ENCODE measurements around the gene L3MBTL1.

L3MBTL1 gene

GRCh38 chr20:43535370-43536004 lies 28.0 kb downstream of the L3MBTL1 start:
- no peak for DNase-seq (ENCODE audit: low read depth)

GRCh38 chr20:43536041-43536816 lies 28.7 kb downstream of the L3MBTL1 start:
- no peak for DNase-seq (ENCODE audit: low read depth)

DNA sequence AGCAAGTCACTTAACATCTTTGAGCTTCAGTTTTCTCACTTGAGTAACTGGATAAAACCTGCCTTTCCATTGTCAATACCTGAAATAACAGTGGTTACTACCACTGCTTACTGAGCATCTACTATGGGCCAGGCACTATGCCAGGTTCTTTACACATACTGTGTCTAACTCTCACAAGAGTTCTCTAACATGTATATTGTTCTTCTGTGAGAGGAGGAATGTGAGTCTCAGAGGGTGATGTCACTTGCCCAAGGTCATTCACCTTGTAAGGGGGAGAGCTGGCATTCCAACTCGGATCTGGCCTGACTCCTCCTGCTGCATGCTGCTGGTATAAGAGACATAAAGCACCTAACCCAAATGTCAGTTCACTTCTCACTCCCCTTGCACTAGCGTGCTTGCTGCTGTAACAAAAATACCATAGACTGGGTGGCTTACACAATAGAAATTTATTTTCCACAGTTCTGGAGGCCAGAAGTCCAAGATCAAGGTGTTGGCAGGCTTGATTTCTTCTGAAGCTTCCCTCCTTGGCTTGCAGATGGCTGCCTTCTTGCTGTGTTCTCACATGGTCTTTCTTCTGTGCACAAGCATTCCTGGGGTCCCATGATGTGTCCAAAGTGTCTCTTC lies 29.4 kb downstream of the L3MBTL1 start:
- DNase-seq (ENCODE audit: low read depth), result no peak

DNA sequence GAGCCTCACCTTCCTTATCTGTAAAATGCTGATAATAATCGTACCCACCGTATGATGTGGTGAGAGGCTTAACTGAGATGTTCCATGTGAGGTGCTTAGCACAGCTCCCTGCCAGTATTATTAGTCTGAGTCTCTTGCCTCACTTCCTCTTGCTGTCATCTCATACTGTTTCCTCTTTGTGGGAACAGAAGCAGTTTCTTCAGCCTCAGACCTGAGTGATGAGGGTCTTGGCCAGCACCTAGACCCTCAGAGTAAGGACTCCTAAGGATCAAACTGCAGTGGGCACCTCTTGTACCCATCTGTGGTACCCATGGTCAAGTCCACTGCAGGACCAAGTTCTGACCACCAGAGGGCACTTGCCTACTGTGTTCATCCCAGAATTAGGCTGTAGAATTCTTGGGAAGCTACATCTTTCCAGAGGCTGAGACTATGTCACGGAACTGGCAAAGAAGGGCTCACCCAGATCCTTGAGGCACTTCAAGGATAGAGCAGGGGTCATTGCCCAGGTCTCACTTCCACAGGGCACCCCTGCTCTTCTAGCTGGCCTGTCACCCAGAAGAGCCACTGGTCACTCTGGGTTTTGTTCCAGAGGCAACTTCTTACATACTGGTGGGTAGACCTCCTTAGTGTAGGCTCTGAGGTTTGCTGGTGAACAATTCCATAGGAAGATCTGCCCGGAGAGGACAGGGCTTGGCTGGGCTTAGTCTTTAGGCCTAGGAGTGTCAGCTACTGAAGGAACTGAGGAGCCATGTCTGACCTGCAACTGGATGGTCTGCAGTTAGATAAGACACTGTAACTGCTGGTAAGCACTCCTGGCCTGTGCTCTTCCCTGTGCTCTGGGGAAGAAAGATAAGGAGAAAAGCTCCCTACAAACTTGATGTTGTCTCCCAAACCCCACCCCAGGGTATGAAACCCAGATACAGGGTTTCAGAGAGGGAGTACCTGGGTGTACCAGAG lies 30.7 kb downstream of the L3MBTL1 start:
- DNase-seq (ENCODE audit: low read depth), result peak; percentile 29

DNA sequence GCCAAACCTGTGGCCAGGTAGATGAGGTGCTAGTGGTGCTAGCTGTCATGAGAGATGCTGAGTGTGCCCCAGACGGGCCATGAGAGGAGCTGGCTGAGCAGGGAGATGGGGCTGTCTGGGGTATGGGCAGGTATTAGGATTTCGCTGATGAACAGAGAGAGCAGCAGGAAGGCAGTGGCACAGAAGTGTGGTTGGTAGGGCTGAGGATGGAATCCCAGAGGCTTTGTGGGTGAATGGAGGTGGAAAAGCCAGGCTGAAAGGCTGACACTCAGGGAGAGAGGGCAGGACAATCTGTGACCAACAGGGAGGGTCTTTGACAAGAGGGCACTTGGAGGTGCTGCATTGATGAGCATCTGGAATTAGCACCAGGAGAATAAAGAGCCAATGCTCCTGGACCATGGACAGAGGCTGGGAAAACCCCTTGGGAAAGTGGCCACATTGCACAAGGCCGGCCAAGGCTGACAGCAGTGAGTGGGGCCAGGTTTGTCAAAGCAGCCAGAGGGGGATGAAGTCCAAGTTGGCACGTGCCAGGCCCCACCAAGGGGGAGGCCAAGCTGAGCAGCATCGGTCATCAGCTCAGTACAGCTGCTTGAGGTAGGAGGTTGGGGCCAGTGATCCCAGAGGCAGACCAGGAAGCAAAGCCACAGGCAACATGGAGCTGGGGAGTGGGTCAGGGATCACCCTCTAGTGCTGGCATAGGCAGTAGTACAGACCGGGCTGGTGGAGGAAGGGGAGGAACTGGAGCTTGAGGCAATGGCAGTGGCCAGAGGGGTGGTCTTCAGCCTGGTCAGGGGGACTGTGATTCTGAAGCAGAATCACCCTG lies 31.6 kb downstream of the L3MBTL1 start:
- no peak for DNase-seq (ENCODE audit: low read depth)

DNA sequence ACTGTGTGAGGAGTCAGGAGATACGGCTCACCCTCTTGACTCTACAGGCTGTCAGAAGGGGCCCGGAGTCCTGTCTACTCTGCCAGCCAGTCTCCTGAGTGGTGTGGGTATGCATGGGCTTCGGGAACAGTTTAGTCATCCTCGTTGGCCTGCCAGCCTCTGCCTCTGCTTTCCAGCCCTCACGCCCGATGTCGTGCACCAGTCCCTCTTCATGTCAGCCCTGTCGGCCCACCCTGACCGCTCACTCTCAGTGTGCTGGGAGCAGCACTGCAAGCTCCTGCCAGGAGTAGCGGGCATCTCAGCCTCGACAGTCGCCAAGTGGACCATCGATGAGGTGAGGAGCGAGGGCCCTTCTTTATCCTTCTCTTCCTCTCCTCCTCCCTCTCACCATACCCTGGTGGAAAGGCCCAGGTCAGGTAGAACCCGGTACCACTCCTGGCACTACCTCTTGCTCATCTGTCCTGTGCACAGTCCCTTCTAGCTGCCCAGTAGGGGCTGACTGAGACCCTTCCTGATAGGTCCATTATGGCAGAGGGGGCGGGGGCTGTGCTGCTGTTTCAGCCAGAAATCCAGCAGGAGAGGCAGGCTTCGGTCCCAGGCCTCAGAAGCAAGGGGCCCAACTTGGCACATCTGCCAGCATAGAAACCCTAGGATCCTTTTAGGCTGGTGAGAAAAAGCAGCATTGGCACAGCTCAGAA lies 32.6 kb downstream of the L3MBTL1 start:
- DNase-seq (ENCODE audit: low read depth), result no peak

- DNase-seq (ENCODE audit: low read depth), result no peak
Observed at GRCh38 chr20:43540673-43541060, 33.2 kb downstream of the L3MBTL1 start.

DNA sequence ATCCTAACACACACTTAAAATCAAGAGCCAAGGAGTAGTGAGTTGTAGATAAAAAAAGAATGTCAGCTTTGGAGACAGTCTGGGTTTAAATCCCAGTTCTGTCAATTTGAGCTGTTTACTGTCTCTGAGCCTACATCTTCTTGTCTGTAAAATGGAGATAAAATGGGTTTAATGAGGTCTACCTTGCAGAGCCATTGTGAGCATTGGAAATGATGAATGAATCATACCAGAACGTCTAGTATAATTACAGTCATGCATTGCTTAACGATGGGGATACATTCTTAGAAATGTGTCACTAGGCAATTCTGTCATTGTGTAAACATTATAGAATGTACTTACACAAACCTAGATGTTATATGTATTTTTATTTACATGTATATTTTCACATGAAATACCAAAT lies 33.7 kb downstream of the L3MBTL1 start:
- DNase-seq (ENCODE audit: low read depth), result no peak

- DNase-seq (ENCODE audit: low read depth), result no peak
Observed at GRCh38 chr20:43542161-43542560, 34.7 kb downstream of the L3MBTL1 start.

GRCh38 chr20:43542674-43543073 lies 35.2 kb downstream of the L3MBTL1 start:
- no peak for DNase-seq (ENCODE audit: low read depth)

- DNase-seq (ENCODE audit: low read depth), result no peak
Observed at GRCh38 chr20:43543138-43543537, 35.6 kb downstream of the L3MBTL1 start.

- no peak for DNase-seq (ENCODE audit: low read depth)
Observed at GRCh38 chr20:43544501-43544900, 37.0 kb downstream of the L3MBTL1 start.

GRCh38 chr20:43545837-43546578 lies 38.5 kb downstream of the L3MBTL1 start:
- DNase-seq (ENCODE audit: low read depth), result no peak

DNA sequence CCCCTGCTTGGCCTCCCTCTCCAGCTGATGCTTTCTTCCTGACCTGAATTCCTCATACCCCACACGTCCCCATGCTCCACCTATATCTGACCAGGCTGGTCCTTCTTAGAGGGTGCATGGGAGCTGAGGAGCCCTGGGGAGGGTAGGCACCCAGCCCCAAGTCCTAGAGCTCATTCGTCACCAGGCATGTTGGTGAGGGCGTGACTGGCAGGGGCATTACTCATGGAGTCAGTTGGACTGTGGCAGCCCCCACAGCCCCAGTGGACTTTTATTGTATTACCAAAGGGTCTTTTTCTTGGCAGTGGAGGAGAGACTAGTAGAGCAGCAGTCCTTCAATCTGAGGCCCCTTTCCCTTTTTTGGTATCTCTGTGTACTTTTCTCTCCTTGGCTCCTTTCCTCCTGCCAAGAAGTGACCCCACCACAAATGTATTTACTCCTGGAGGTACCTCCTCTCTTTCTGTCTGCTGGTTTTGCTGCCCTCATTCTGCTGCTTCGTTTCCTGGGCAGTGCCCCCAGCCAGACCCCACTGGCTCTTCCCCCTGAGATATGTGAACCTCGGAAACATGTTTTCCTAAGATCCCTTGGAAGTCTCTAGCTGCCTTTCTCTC lies 40.9 kb downstream of the L3MBTL1 start:
- no peak for DNase-seq (ENCODE audit: low read depth)

- DNase-seq (ENCODE audit: low read depth), result no peak
Observed at GRCh38 chr20:43549416-43550065, 42.0 kb downstream of the L3MBTL1 start.

DNA sequence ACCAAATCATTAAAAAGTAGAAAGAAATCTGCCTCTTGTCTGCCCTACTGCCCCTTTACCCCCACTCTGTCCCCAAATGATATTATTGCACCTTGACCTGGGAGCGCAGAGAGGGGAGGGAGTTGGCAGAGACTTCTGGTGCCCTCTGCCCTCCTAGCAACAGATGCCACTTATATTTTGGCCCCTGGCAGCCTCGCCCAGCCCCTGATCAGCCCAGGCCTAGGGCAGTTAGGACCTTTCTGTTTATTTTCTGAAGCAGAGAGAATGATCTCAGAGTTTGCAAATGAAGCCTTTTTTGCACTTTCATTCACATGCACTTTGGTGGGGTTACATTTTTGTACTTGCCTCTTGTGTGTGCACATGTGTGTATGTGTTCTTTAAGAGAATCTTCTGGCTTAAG lies 43.0 kb downstream of the L3MBTL1 start:
- DNase-seq (ENCODE audit: low read depth), result no peak

DNA sequence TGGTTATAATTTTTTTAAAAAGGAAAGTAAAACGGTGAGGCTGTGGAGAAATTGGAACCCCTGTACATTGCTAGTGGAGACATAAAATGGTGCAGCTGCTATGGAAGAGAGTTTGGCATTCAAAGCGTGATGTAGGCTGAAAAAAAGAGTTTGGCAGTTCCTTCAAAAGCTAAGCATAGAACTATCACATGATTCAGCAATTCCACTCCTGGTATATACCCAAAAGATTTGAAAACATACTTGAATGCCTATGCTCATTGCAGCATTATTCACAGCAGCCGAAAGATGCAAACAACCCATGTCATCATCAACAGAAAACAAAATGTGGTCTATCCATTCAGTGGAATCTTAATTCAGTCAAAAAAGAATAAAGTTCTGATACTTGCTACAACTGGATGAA lies 46.9 kb downstream of the L3MBTL1 start:
- no peak for DNase-seq (ENCODE audit: low read depth)

DNA sequence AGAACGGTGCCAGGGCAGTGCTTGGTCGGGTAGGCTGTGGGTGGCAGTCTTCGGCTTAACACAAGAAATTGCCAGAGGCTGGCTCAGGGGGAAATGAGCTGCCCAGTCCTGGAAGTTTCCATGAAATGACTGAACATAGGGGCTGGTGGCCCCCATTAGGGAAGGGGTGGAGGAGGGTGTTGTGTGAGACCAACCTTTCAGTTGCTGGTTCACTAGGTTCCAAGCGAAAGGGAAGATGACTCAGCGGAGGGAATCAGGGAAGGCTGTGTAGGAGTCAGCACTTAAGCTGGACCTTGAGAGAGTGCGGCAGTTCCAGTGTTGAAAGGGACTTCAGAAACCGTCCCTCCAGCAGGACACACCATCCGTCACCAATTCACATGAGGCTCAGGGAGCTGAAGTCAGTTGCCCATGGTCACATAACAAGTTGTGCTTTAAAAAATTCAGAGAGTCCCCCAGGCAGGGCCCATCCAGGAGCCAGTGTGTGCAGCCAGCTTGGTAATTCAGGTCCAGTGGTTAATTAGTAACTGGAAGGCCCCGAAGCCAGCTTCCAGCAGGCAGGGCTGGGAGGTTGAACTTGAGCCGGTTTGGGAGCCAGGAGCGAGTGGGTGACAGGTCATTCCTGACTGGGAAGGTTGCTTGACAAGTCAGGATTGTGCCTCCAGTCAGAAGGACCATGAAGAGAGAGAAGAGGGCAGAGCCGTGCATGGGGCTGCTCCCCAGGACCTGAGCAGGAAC lies 51.1 kb downstream of the L3MBTL1 start, which contains the start of gene SGK2:
SGK2 (plus strand) TSS at position 616 of the 735 bp plus-strand sequence. CDS start 7,469 bp downstream, outside the sequence.
- no peak for DNase-seq (ENCODE audit: low read depth)
